GM12878 (cell line): ENCODE measurements around the gene SNPH. TPM values are rescaled to one million over a fixed set of nuclear protein-coding genes. Genes with fewer than 3 reads are reported as not detected.

ENCODE experiments used
- ATAC-seq: fragments of 200-7000 bp; cut with Tn5 transposase; 3 replicates; pipeline ENCODE4 v1.9.1; 2020; ENCODE audit warnings: mild to moderate bottlenecking, moderate library complexity
- BruUV-seq: library from RNA; stranded (reverse); fragments of 400-500 nt; replicated peaks from 2 replicates; lab custom pipeline; 2021; lab: Mats Ljungman, UMichigan
- CTCF ChIA-PET: fragments of 300-600 bp; sonication (Branson Sonifier 250); formaldehyde crosslinking; extraction: SDS; loops from one replicate; lab custom pipeline; 2021; ENCODE audit warnings: inconsistent platforms; lab: Yijun Ruan, JAX
- POLR2A ChIA-PET: fragments of 350-600 bp; formaldehyde crosslinking; extraction: SDS; loops from one replicate; lab custom pipeline; 2021; ENCODE audit warnings: inconsistent platforms; lab: Charles Lee
- RAD21 ChIA-PET: fragments of 300-600 bp; sonication (Branson Sonifier 250); formaldehyde crosslinking; loops from one replicate; lab custom pipeline; 2023; ENCODE audit warnings: antibody characterized with exemption; ENCODE audit not compliant: unreplicated experiment; lab: Charles Lee
- SMC1A ChIA-PET: fragments of 300-600 bp; sonication (Branson Sonifier 250); formaldehyde crosslinking; loops from one replicate; lab custom pipeline; 2023; ENCODE audit not compliant: unreplicated experiment, uncharacterized antibody; lab: Charles Lee
- DNase-seq: peaks from one replicate; pipeline ENCODE4 v3.0.0-alpha.2; 2011; ENCODE audit warnings: low read depth, low spot score
- FAIRE-seq: peaks from 3 replicates; lab custom pipeline; 2011; peaks lifted over from hg19 to GRCh38; lab: Jason Lieb, UNC
- H2AFZ ChIP-seq: 2 replicates; pipeline ENCODE4 v1.6.0; 2011; ENCODE audit warnings: low read depth, low read length, control low read depth; ENCODE audit not compliant: control insufficient read depth
- H3K27ac ChIP-seq: 2 replicates; pipeline ENCODE4 v1.5.1; 2011; ENCODE audit warnings: control low read depth; ENCODE audit not compliant: control insufficient read depth, insufficient read depth
- H3K27me3 ChIP-seq, 2 experiments: replicated peaks in 1 of 2; 2 replicates each; pipeline versions ENCODE4 v1.6.0 to v1.6.1; 2011; ENCODE audit warnings: low read length in 1 of 2; ENCODE audit not compliant: control insufficient read depth in 2 of 2, insufficient read depth in 2 of 2
- H3K36me3 ChIP-seq, 2 experiments: 2 replicates each; pipeline ENCODE4 v1.5.1; 2011; ENCODE audit warnings: low read length in 1 of 2; ENCODE audit not compliant: control insufficient read depth in 2 of 2, insufficient read depth in 2 of 2
- H3K4me1 ChIP-seq: 2 replicates; pipeline ENCODE4 v1.6.1; 2011; ENCODE audit warnings: mild to moderate bottlenecking, low read length, moderate library complexity, mixed read lengths; ENCODE audit not compliant: control insufficient read depth, insufficient read depth
- H3K4me2 ChIP-seq: 2 replicates; pipeline ENCODE4 v1.6.0; 2011; ENCODE audit warnings: control low read depth; ENCODE audit not compliant: control insufficient read depth, insufficient read depth
- H3K4me3 ChIP-seq: fragments of 200-600 bp; sonication (generic); 2 replicates; pipeline ENCODE4 v1.5.1; 2016
- H3K79me2 ChIP-seq: 2 replicates; pipeline ENCODE4 v1.6.0; 2011; ENCODE audit warnings: low read length; ENCODE audit not compliant: control insufficient read depth, insufficient read depth
- H3K9ac ChIP-seq: 2 replicates; pipeline ENCODE4 v1.8.0; 2011; ENCODE audit warnings: low read length, control low read depth, mixed read lengths; ENCODE audit not compliant: control insufficient read depth, insufficient read depth
- H3K9me3 ChIP-seq: replicated peaks from 3 replicates; pipeline ENCODE4 v1.5.1; 2011; ENCODE audit warnings: mild to moderate bottlenecking, low read length; ENCODE audit not compliant: control insufficient read depth, insufficient read depth
- H4K20me1 ChIP-seq: 2 replicates; pipeline ENCODE4 v1.6.0; 2011; ENCODE audit not compliant: control insufficient read depth, insufficient read depth
- ASH2L ChIP-seq: fragments of 300-600, 200-600 bp; sonication (generic); IDR thresholded peaks from 2 replicates; pipeline ENCODE4 v1.6.1; 2017; ENCODE audit warnings: low read depth, mild to moderate bottlenecking, borderline replicate concordance
- BRCA1 ChIP-seq: IDR thresholded peaks from 2 replicates; pipeline ENCODE4 v1.6.1; 2011; ENCODE audit warnings: low read depth, low read length, improper control_type of control experiment
- CHD1 ChIP-seq: IDR thresholded peaks from 2 replicates; pipeline ENCODE4 v1.6.1; 2012; ENCODE audit warnings: low read depth, low read length, improper control_type of control experiment
- CUX1 ChIP-seq: IDR thresholded peaks from 2 replicates; pipeline ENCODE4 v1.6.1; 2012; ENCODE audit warnings: improper control_type of control experiment, low read depth, low read length; ENCODE audit not compliant: insufficient replicate concordance
- MXI1 ChIP-seq: fragments of 150-350 bp; IDR thresholded peaks from 2 replicates; pipeline ENCODE4 v1.6.1; 2011; ENCODE audit warnings: low read depth, mild to moderate bottlenecking, inconsistent platforms, low read length, improper control_type of control experiment
- NFYB ChIP-seq: IDR thresholded peaks from 2 replicates; pipeline ENCODE4 v1.6.1; 2011; ENCODE audit warnings: low read depth, mild to moderate bottlenecking, low read length, improper control_type of control experiment, moderate library complexity; ENCODE audit not compliant: insufficient read depth
- PAX5 ChIP-seq: IDR thresholded peaks from 2 replicates; pipeline ENCODE4 v1.6.1; 2011; ENCODE audit warnings: low read depth, low read length, borderline replicate concordance
- PBX3 ChIP-seq: IDR thresholded peaks from 2 replicates; pipeline ENCODE4 v1.6.1; 2011; ENCODE audit warnings: mild to moderate bottlenecking, low read depth, low read length, moderate library complexity; ENCODE audit not compliant: insufficient replicate concordance
- SPI1 ChIP-seq: IDR thresholded peaks from 2 replicates; pipeline ENCODE4 v1.6.1; 2011; ENCODE audit warnings: low read depth, mild to moderate bottlenecking, low read length, moderate library complexity, borderline replicate concordance; ENCODE audit not compliant: insufficient read depth
- YY1 ChIP-seq: IDR thresholded peaks from 2 replicates; pipeline ENCODE4 v1.6.1; 2011; ENCODE audit warnings: low read depth, mild to moderate bottlenecking, low read length
- ZNF274 ChIP-seq: IDR thresholded peaks from one replicate; pipeline ENCODE4 v1.8.0; 2011; ENCODE audit not compliant: insufficient read length, insufficient read depth
- WGBS: methylation state at CpG from one replicate; pipeline ENCODE4 v1.1.6; 2016; ENCODE audit warnings: low lambda C conversion rate; ENCODE audit not compliant: insufficient replicate concordance, insufficient coverage; ENCODE audit errors: missing lambda C conversion rate; 5-methylcytosine and 5-hydroxymethylcytosine counted together
- in situ Hi-C: fragments of 300-500 bp; cut with MboI; formaldehyde crosslinking; loops from 9 replicates; pipeline ENCODE4 v1.14.3; 2018; ENCODE audit warnings: mixed read lengths
- intact Hi-C: fragments of 100-400 bp; cut with micrococcal nuclease; formaldehyde crosslinking; loops from one replicate; pipeline ENCODE4 v1.14.2; 2022; ENCODE audit not compliant: unreplicated experiment
- polyA plus RNA-seq, 11 experiments: library from polyadenylated mRNA; depleted of rRNA in 4 of 11; unstranded in 6 of 11; stranded (reverse) in 5 of 11; fragments of >200 nt; fragmentation: Nextera tagmentation in 4 of 11; fragmentation: Illumina TruSeq in 1 of 11; extraction: Ambion mirVana in 4 of 11; extraction: Trizol in 1 of 11; gene quantifications; 1 replicate in 1 of 11; 2 replicates in 10 of 11; pipeline versions ENCODE4 v1.2.1 to v1.2.3, GENCODE V29; 2011 to 2016; ENCODE audit warnings: inconsistent platforms in 2 of 11, missing spikeins in 2 of 11, low read depth in 1 of 11
- total RNA-seq, 4 experiments: library from RNA; depleted of rRNA in 3 of 4; stranded (reverse); fragments of >200 nt in 3 of 4; fragmentation: Illumina TruSeq in 1 of 4; extraction: Trizol in 1 of 4; gene quantifications; 2 replicates each; pipeline versions ENCODE4 v1.2.1 to v1.2.3, GENCODE V29; 2013 to 2021
- TF ChIP-seq, protein P1 (sequence below): IDR thresholded peaks from 2 replicates; pipeline ENCODE4 v1.6.1; 2012; ENCODE audit warnings: low read depth, low read length, improper control_type of control experiment

Gene SNPH
- total and polyA plus RNA-seq, 10 of the 15 experiments (the other 5 are each of a cell fraction or from before 2014, with no cell fraction given): 0.02 to 0.45 (median 0.34) TPM; not detected in 2

DNA sequence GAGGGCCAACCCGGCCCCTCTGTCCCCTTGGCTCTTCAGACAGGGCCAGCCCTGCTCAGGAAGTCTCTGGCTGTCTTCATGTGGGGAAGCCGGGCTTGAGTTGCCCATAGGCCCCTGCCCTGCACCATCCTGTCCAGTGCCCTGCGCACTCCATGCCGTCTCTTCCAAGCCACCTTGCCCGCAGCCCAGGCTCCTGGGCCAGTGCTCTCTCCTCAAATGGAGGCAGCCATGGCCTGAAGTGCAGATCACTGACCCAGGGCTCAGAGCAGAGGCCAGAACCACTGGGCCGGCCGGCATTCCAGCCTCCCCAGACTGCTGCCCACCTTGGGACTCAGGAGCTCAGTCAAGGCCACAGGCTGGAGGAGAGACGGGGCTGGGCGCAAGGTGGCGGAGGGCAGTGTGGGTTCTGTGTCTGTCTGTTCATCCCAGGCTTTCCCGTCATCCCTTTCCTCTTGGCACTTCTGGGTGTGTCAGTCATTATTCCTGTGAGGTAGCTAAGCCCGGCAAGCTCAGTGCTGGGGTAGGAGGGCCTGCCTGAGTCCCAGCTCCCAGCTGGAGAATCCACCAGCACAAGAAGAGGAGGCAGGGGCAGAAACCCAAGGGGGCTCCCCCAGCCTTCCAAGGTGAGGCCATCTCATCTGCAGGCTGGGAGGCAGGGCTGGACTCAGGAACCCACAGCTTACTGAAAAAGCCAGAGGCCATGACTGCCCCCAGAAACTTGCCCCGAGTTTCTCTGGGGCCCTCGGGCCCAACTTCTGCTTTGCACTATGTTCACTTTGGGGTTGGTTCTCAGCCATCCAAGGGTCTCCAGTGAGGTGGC is 40.4 kb downstream of the SNPH start (continued):
- no peak for TF ChIP-seq CUX1

- no peak for FAIRE-seq
- Histone ChIP-seq H3K27ac (no peak overlapping the region), H3K4me2 (no peak overlapping the region), H3K9me3 (no peaks in the 10 kb centered on the region), H3K36me3 (no peaks in the 10 kb centered on the region), H4K20me1 (no peaks in the 10 kb centered on the region), H3K27me3 (no peaks in the 10 kb centered on the region), H3K9ac (no peak overlapping the region), H2AFZ (no peak overlapping the region), H3K4me1 (no peaks in the 10 kb centered on the region), H3K79me2 (no peaks in the 10 kb centered on the region), H3K4me3 (no peak overlapping the region)
- 58% methylated on average over 10 of the region's 10 CpGs for WGBS
- ChIA-PET RAD21 (interaction anchor here (1.6 kb wide), 1 partner anchor 130 kb away, joined by 3 read pairs; no protein-coding TSS in a partner anchor), SMC1A (no interaction called here), CTCF (no interaction called here), POLR2A (no interaction called here)
- DNase-seq: no peak
- intact Hi-C loops (no loop called here), in situ Hi-C loops (no loop called here)
- ATAC-seq: no peak
- BruUV-seq: no TSS peak
- TF ChIP-seq NFYB: no peak
- no peak for TF ChIP-seq CHD1
- TF ChIP-seq MXI1: no peak
- no peak for TF ChIP-seq PAX5
- no peak for TF ChIP-seq BRCA1
- TF ChIP-seq, protein P1, sequence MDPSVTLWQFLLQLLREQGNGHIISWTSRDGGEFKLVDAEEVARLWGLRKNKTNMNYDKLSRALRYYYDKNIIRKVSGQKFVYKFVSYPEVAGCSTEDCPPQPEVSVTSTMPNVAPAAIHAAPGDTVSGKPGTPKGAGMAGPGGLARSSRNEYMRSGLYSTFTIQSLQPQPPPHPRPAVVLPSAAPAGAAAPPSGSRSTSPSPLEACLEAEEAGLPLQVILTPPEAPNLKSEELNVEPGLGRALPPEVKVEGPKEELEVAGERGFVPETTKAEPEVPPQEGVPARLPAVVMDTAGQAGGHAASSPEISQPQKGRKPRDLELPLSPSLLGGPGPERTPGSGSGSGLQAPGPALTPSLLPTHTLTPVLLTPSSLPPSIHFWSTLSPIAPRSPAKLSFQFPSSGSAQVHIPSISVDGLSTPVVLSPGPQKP: no peak
- TF ChIP-seq YY1: no peak
- TF ChIP-seq SPI1: no peak
- TF ChIP-seq ASH2L: no peak
- TF ChIP-seq ZNF274: no peak
- TF ChIP-seq PBX3: no peak
Measured at GRCh38 chr20:1307171-1307570, 41.1 kb downstream of the SNPH start.
